ENCODE results near the gene LILRB4.
"Not testable (repeated sequence)": the region's sequence is repeated elsewhere in the genome, so short reads cannot be mapped to it uniquely, and the experiment has no call there.

LILRB4 gene

GRCh38 chr19:54694648-54695047, 31.9 kb downstream of the LILRB4 start:
- DNase-seq (ENCODE audit: low read depth), result no peak

- DNase-seq (ENCODE audit: low read depth), result no peak
Observed at GRCh38 chr19:54696117-54696548, 33.3 kb downstream of the LILRB4 start.

GRCh38 chr19:54696766-54697165, 34.0 kb downstream of the LILRB4 start:
- DNase-seq (ENCODE audit: low read depth), result no peak

GRCh38 chr19:54697716-54698115, 34.9 kb downstream of the LILRB4 start:
- not testable (repeated sequence) for DNase-seq (ENCODE audit: low read depth)

GRCh38 chr19:54704928-54705327, 42.1 kb downstream of the LILRB4 start:
- no peak for DNase-seq (ENCODE audit: low read depth)

- no peak for DNase-seq (ENCODE audit: low read depth)
Observed at GRCh38 chr19:54707962-54708361, 45.2 kb downstream of the LILRB4 start.

- no peak for DNase-seq (ENCODE audit: low read depth)
Observed at GRCh38 chr19:54708781-54709180, 46.0 kb downstream of the LILRB4 start.

GRCh38 chr19:54709212-54709948, 46.6 kb downstream of the LILRB4 start:
- DNase-seq (ENCODE audit: low read depth), result no peak

- not testable (repeated sequence) for DNase-seq (ENCODE audit: low read depth)
Observed at GRCh38 chr19:54709956-54710355, 47.2 kb downstream of the LILRB4 start.
